K562 (cell line): Measurements from ENCODE around the gene GXYLT2. TPM values are rescaled to one million over a fixed set of nuclear protein-coding genes. Genes with fewer than 3 reads are reported as not detected.

Source experiments
- ZBTB40 ChIP-seq, 2 experiments: fragments of 450-650 bp in 1 of 2; sonication (generic) in 1 of 2; formaldehyde crosslinking in 1 of 2; IDR thresholded peaks; 2 replicates each; pipeline versions ENCODE4 v1.7.1 to v1.9.0; 2016 to 2022; ENCODE audit warnings: inconsistent platforms in 1 of 2, mild to moderate bottlenecking in 1 of 2, missing genetic modification reagents in 1 of 2
- polyA plus RNA-seq, 8 experiments: library from polyadenylated mRNA; depleted of rRNA in 4 of 8; stranded (reverse) in 5 of 8; unstranded in 3 of 8; fragments of >200 nt; fragmentation: Nextera tagmentation in 2 of 8; fragmentation: Illumina TruSeq in 1 of 8; extraction: Ambion mirVana in 2 of 8; extraction: Trizol in 1 of 8; gene quantifications; 2 replicates each; pipeline versions ENCODE4 v1.2.1 to v1.2.3, GENCODE V29; 2011 to 2014; ENCODE audit warnings: inconsistent platforms in 1 of 8, missing spikeins in 1 of 8
- total RNA-seq, 7 experiments: library from RNA; depleted of rRNA in 6 of 7; stranded (reverse); fragments of >200 nt in 6 of 7; fragmentation: Illumina TruSeq in 2 of 7; extraction: Trizol in 2 of 7; gene quantifications; 2 replicates each; pipeline versions ENCODE4 v1.2.1 to v1.2.3, GENCODE V29; 2011 to 2021; ENCODE audit warnings: low replicate concordance in 1 of 7

The GXYLT2 gene
- total and polyA plus RNA-seq, 9 of the 15 experiments (the other 6 are each of a cell fraction or from before 2014, with no cell fraction given) = 0.71 to 6.0 (median 3.3) TPM

- TF ChIP-seq ZBTB40 (IDR thresholded peaks at IDR 0.05) (no peak), ZBTB40 (CRISPR knock-in tag; IDR thresholded peaks at IDR 0.05) (no peak)
- TF ChIP-seq, all 486 proteins: peak for 0
Observed at GRCh38 chr3:72968266-72968664, 80.4 kb downstream of the GXYLT2 start (continued).
